NCI-H526 (cell line): ENCODE measurements around the gene MS4A6A.

Source experiments
- DNase-seq, 2 experiments: peaks; one replicate each; lab custom pipeline; 2025; lab: John Stamatoyannopoulos, UW

MS4A6A gene

GRCh38 chr11:60128376-60128775, 54.5 kb downstream of the MS4A6A start:
- DNase-seq, result no peak

- DNase-seq, result no peak
These were observed 55.5 kb downstream of the MS4A6A start for GRCh38 chr11:60127311-60127811.

- DNase-seq, result no peak
These were observed 56.8 kb downstream of the MS4A6A start for GRCh38 chr11:60125956-60126585.

- no peak for DNase-seq
These were observed 58.0 kb downstream of the MS4A6A start for GRCh38 chr11:60124802-60125432.
